Right atrium auricular region (tissue), 2 donors: ENCODE data around the gene SPAG17. TPM values are rescaled to one million over a fixed set of nuclear protein-coding genes. Genes with fewer than 3 reads are reported as not detected.

Experiments
- DNase-seq: peaks from one replicate; pipeline ENCODE4 v3.0.0-alpha.2; 2019; ENCODE audit warnings: low spot score
- H3K27ac ChIP-seq, 2 donors: fragments of 200-600 bp; sonication (generic); 1 replicate in 1 of 2; 2 replicates in 1 of 2; pipeline ENCODE4 v1.5.1; 2016 to 2019
- H3K27me3 ChIP-seq, 2 donors: fragments of 200-600 bp; sonication (generic); one replicate each; pipeline versions ENCODE4 v1.5.1 to v1.6.0; 2017 to 2019
- H3K36me3 ChIP-seq: fragments of 200-600 bp; sonication (generic); one replicate; pipeline ENCODE4 v1.5.1; 2016
- H3K4me1 ChIP-seq, 2 donors: fragments of 200-600 bp; sonication (generic); one replicate each; pipeline versions ENCODE4 v1.5.1 to v1.6.0; 2017 to 2019
- H3K4me3 ChIP-seq, 2 donors: fragments of 200-600 bp; sonication (generic); 1 replicate in 1 of 2; 2 replicates in 1 of 2; pipeline ENCODE4 v1.5.1; 2017 to 2019; ENCODE audit warnings: mild to moderate bottlenecking in 1 of 2, moderate library complexity in 1 of 2
- H3K9me3 ChIP-seq, 2 donors: fragments of 200-600 bp; sonication (generic); one replicate each; pipeline ENCODE4 v1.5.1; 2019
- CTCF ChIP-seq, 2 donors: fragments of 200-600 bp; sonication (generic); IDR thresholded peaks; one replicate each; pipeline ENCODE4 v1.5.1; 2019; ENCODE audit warnings: antibody characterized with exemption in 2 of 2
- total RNA-seq, 2 donors: library from RNA; depleted of rRNA; stranded (reverse); fragments of >200 nt; gene quantifications; one replicate each; pipeline ENCODE4 v1.1.0, GENCODE V29; 2016

Gene SPAG17
- total RNA-seq, 2 donors from 2014 or later: 0.39 TPM; not detected in 1

- no peaks in the 10 kb centered on the region for H3K27me3 ChIP-seq
- H3K9me3 ChIP-seq: no peaks in the 10 kb centered on the region
- no peak for TF ChIP-seq CTCF (IDR thresholded peaks at IDR 0.05)
- no peak overlapping the region for H3K27ac ChIP-seq
- no peak for DNase-seq
- H3K4me1 ChIP-seq: no peaks in the 10 kb centered on the region
- no peaks in the 10 kb centered on the region for H3K36me3 ChIP-seq
- H3K4me3 ChIP-seq: no peak overlapping the region
These were observed 199.8 kb downstream of the SPAG17 start for GRCh38 chr1:117985239-117985638.

- no peaks in the 10 kb centered on the region for H3K9me3 ChIP-seq
- no peaks in the 10 kb centered on the region for H3K4me1 ChIP-seq
- H3K27ac ChIP-seq: no peak overlapping the region
- no peaks in the 10 kb centered on the region for H3K27me3 ChIP-seq
- no peak for DNase-seq
- H3K4me3 ChIP-seq: no peak overlapping the region
- H3K36me3 ChIP-seq: no peaks in the 10 kb centered on the region
- TF ChIP-seq CTCF (IDR thresholded peaks at IDR 0.05): no peak
These were observed 203.4 kb downstream of the SPAG17 start for GRCh38 chr1:117981455-117982192.

- no peak overlapping the region for H3K27ac ChIP-seq
- H3K4me3 ChIP-seq: no peak overlapping the region
- DNase-seq: no peak
- no peak for TF ChIP-seq CTCF (IDR thresholded peaks at IDR 0.05)
- no peaks in the 10 kb centered on the region for H3K9me3 ChIP-seq
- H3K27me3 ChIP-seq: no peaks in the 10 kb centered on the region
- H3K4me1 ChIP-seq: no peaks in the 10 kb centered on the region
- no peaks in the 10 kb centered on the region for H3K36me3 ChIP-seq
These were observed 208.6 kb downstream of the SPAG17 start for GRCh38 chr1:117976381-117976780.

- Histone ChIP-seq H3K36me3 (no peaks in the 10 kb centered on the region), H3K4me3 (no peak overlapping the region), H3K27ac (no peak overlapping the region), H3K4me1 (no peaks in the 10 kb centered on the region), H3K9me3 (no peaks in the 10 kb centered on the region), H3K27me3 (no peaks in the 10 kb centered on the region)
- no peak for TF ChIP-seq CTCF (IDR thresholded peaks at IDR 0.05)
- DNase-seq: no peak
These were observed 213.3 kb downstream of the SPAG17 start for GRCh38 chr1:117971777-117972176.

- H3K36me3 ChIP-seq: no peaks in the 10 kb centered on the region
These were observed 214.8 kb downstream of the SPAG17 start for GRCh38 chr1:117970252-117970651.

More at GRCh38 chr1:117970252-117970651, 214.8 kb downstream of the SPAG17 start:
- H3K27me3 ChIP-seq: no peaks in the 10 kb centered on the region
- no peak overlapping the region for H3K27ac ChIP-seq
- no peaks in the 10 kb centered on the region for H3K4me1 ChIP-seq
- no peak for TF ChIP-seq CTCF (IDR thresholded peaks at IDR 0.05)
- no peak overlapping the region for H3K4me3 ChIP-seq
- no peak for DNase-seq
- H3K9me3 ChIP-seq: no peaks in the 10 kb centered on the region
